ENCODE data around the gene MAB21L2. TPM values are rescaled to one million over a fixed set of nuclear protein-coding genes. Genes with fewer than 3 reads are reported as not detected.
A peak's percentile ranks its signal among the peaks of the same experiment; 100 is the strongest.

MAB21L2 gene
- total RNA-seq, 4 donors from 2014 or later, result 0.23 to 3.1 (median 0.73) TPM

DNA sequence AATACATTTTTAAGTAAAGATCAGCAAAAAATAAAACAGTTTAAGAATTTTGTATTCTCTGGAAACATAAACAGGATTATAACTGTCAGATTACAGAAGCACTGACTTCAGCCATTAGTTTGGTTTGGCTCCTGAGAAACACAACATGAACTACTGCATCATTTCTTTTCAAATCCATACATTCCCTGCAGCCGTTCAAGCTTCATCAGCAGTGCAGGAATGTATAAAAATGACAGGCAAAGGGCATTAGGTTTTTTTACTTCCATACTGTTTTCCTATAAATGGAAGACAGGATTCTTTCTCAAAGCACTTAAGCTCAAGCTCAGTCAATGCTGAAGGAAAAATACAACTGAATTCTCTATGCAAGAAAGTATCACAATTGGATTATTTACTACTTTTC lies 4.2 kb upstream of the MAB21L2 start:
- H3K4me3 ChIP-seq, result no peak overlapping the region
- H3K27ac ChIP-seq, result no peak overlapping the region
- peaks cover 0 to 2% (median 0%) of the 10 kb centered on the region in 3 donors for H3K9me3 ChIP-seq
- 74 to 81% methylated on average over 1 of the region's 1 CpG for WGBS, 2 donors
- no peaks in the 10 kb centered on the region for H3K27me3 ChIP-seq
- intact Hi-C loops (cut with DNase I), result no loop called here
- no peaks in the 10 kb centered on the region for H3K4me1 ChIP-seq
- peaks cover 0 to 15% (median 3%) of the 10 kb centered on the region in 3 donors for H3K36me3 ChIP-seq
- TF ChIP-seq, protein P1, sequence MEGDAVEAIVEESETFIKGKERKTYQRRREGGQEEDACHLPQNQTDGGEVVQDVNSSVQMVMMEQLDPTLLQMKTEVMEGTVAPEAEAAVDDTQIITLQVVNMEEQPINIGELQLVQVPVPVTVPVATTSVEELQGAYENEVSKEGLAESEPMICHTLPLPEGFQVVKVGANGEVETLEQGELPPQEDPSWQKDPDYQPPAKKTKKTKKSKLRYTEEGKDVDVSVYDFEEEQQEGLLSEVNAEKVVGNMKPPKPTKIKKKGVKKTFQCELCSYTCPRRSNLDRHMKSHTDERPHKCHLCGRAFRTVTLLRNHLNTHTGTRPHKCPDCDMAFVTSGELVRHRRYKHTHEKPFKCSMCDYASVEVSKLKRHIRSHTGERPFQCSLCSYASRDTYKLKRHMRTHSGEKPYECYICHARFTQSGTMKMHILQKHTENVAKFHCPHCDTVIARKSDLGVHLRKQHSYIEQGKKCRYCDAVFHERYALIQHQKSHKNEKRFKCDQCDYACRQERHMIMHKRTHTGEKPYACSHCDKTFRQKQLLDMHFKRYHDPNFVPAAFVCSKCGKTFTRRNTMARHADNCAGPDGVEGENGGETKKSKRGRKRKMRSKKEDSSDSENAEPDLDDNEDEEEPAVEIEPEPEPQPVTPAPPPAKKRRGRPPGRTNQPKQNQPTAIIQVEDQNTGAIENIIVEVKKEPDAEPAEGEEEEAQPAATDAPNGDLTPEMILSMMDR (IDR thresholded peaks at IDR 0.05), result no peak
- no peak for TF ChIP-seq POLR2A (IDR thresholded peaks at IDR 0.05)
- no peak for DNase-seq

DNA sequence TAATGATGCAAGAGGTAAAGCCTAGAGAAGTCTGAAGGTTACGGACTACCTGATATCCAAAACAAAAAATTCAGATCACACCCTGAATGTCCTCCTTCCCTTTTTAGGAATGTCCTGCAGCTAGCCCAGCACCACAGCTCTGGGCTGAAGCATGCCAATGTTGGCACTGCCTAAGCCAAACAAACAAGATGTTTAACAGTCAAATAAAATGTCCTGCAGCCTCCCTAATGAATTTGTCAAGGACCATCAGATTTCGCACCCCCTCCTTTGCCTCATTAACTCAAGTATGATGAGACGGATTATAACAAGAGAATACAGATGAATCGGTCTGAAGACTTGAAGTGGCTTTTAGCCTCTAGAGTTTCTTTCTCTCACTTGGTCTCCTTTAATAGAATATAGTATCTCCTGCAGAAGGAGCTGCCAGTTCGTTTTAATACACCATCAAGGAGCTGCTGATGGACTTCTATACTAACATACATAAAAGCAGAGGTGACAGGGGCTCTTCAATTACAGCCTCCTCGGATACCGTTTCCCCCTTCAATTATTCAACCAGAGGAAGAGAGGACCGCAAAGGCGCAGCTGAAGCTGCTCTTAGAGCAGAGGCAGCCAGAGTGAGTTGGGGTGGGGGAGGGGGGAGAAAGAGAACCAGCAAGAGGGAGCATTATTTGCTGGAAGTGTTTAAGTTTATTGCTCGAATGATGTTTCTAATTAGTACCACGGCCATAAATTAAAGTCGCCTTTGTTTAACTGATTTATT lies 3.0 kb upstream of the MAB21L2 start:
- intact Hi-C loops (cut with DNase I), result no loop called here
- WGBS, 2 donors, result 78 to 86% methylated on average over 11 to 12 of the region's 12 CpGs
- Histone ChIP-seq H3K9me3 (peaks cover 0 to 12% (median 6%) of the 10 kb centered on the region in 3 donors), H3K36me3 (peaks cover 0 to 26% (median 13%) of the 10 kb centered on the region in 3 donors), H3K27ac (peak overlapping the region; percentile 47 to 78 (median 72)), H3K4me3 (peak overlapping the region in 3 of 4 donors; percentile 41 to 62 (median 41)), H3K4me1 (no peaks in the 10 kb centered on the region), H3K27me3 (no peaks in the 10 kb centered on the region)
- DNase-seq, result no peak
- TF ChIP-seq, protein P1 (IDR thresholded peaks at IDR 0.05), result no peak
- TF ChIP-seq POLR2A (IDR thresholded peaks at IDR 0.05), result no peak

DNA sequence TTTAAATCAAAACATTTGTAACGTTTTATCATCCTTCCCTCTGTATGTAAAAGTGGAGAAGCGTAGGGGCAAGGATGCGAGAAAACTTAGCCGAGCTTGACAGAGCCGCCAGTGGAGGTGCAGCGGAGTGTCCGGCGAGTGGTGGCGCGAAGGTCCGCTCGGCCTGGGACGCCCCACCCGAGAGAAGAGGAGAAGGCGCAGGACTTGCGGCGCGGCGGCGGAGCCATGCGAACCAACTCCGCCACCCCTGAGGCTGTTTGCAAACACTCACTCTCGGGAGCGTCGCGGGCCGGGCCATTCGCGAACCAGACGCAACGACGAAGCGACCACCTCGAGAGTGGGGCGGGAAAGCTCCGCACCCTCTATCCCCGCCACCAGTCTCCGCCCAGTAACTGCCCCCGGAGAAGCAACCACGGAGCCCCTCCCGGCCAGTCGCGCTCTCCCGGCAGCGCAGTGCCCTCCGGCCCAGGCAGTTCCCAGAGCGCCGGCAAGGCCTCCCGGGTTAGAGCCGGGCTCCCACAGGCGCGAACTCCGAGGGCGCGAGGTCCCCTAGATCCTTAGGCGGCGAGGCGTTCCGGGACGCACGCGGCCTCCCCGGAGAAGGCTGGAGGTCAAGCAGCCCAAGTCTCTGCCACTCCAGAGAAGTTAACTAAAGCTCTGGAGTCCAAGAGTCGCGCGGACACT lies 2.3 kb upstream of the MAB21L2 start:
- peaks cover 0 to 29% (median 15%) of the 10 kb centered on the region in 3 donors for H3K36me3 ChIP-seq
- intact Hi-C loops (cut with DNase I), result no loop called here
- DNase-seq, result no peak
- no peaks in the 10 kb centered on the region for H3K4me1 ChIP-seq
- peak overlapping the region; percentile 47 to 78 (median 72) for H3K27ac ChIP-seq
- no peaks in the 10 kb centered on the region for H3K27me3 ChIP-seq
- H3K4me3 ChIP-seq, result peak overlapping the region; percentile 9 to 62 (median 41)
- TF ChIP-seq, protein P1 (IDR thresholded peaks at IDR 0.05), result no peak
- TF ChIP-seq POLR2A (IDR thresholded peaks at IDR 0.05), result no peak
- WGBS, 2 donors, result 71 to 78% methylated on average over 14 to 44 of the region's 66 CpGs
- peaks cover 0 to 12% (median 6%) of the 10 kb centered on the region in 3 donors for H3K9me3 ChIP-seq

DNA sequence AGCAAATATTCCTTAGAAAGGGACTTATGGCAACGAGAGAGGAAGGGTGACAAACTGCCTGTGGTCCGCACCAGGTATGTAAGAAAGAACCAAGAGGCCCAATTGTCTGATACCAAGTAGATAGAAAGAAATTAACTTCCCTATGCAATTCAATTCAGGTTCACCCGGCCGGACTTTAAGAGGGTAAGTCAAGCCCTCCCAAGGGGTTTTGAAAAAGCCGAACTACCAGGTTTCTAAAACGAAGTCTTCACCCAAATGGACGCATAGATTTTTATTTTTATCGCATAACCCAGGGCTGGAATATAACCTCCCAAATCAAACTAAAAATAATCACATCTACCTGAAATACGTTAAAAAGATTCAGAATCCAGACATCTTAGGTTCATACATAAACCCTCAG lies 1.6 kb upstream of the MAB21L2 start:
- peaks cover 0 to 12% (median 6%) of the 10 kb centered on the region in 3 donors for H3K9me3 ChIP-seq
- DNase-seq, result no peak
- peaks cover 0 to 29% (median 15%) of the 10 kb centered on the region in 3 donors for H3K36me3 ChIP-seq
- intact Hi-C loops (cut with DNase I), result no loop called here
- 90% methylated on average over 9 of the region's 9 CpGs for WGBS, 2 donors
- TF ChIP-seq, protein P1 (IDR thresholded peaks at IDR 0.05), result no peak
- TF ChIP-seq POLR2A (IDR thresholded peaks at IDR 0.05), result no peak
- no peaks in the 10 kb centered on the region for H3K27me3 ChIP-seq
- no peaks in the 10 kb centered on the region for H3K4me1 ChIP-seq
- peak overlapping the region in 3 of 4 donors; percentile 41 to 62 (median 41) for H3K4me3 ChIP-seq
- H3K27ac ChIP-seq, result peak overlapping the region in 3 of 4 donors; percentile 72 to 78 (median 72)
